Right lung (tissue), 5 donors: ENCODE data around the gene DAAM2. TPM values are rescaled to one million over a fixed set of nuclear protein-coding genes. Genes with fewer than 3 reads are reported as not detected.

Experiments used
- DNase-seq, 2 donors: peaks; one replicate each; pipeline ENCODE4 v3.0.0-alpha.2; 2013
- polyA plus RNA-seq, 5 donors: library from polyadenylated mRNA; unstranded; fragments of 120-200 nt; gene quantifications; one replicate each; pipeline versions ENCODE4 v1.2.1 to v1.2.3, GENCODE V29; 2013; ENCODE audit warnings: inconsistent platforms in 1 of 5, low replicate concordance in 1 of 5; ENCODE audit not compliant: insufficient read length in 5 of 5, insufficient read depth in 1 of 5

DAAM2 gene
- polyA plus RNA-seq, 5 donors = 28.5 to 45.1 (median 32.7) TPM

DNA sequence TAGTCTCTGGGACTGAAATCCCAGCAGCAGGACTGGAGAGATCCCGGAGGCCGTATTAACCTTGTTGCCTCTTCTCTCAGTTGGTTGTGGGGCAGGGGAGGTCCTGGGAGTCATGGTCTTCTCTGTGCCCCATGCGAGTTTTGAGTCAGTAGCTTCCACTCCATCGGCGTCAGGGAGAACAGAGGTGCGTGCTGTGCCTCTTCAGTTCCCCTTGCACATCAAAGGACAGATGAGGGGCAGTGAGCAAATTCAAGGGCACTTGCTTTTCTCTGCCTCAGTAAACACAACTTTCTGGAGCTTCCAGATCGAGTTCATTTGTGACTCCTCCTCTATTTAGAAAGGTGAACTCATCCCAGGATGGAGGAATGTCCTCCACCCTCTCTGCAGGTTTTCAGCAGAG, 93.5 kb downstream of the DAAM2 start:
- DNase-seq = no peak

DNA sequence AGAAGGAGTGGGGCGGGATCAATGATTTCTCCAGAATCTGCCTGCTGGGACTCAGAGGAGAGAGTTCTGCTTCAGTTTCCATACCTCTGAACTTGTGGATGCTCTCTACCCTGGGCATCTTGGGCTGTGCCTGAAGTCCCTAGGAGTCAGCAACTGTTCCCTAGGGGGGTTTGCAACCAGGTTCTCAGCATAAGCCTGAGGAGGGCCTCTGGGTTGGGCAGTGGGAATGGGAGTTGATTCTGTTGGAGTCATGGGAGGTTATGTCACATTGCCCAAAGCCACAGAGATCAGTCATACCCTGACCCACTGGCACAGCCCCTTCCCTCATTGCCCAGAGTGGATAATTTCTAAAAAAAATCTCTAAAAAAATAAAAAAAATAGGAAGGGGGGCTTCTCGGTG, 94.7 kb downstream of the DAAM2 start:
- no peak for DNase-seq

DNA sequence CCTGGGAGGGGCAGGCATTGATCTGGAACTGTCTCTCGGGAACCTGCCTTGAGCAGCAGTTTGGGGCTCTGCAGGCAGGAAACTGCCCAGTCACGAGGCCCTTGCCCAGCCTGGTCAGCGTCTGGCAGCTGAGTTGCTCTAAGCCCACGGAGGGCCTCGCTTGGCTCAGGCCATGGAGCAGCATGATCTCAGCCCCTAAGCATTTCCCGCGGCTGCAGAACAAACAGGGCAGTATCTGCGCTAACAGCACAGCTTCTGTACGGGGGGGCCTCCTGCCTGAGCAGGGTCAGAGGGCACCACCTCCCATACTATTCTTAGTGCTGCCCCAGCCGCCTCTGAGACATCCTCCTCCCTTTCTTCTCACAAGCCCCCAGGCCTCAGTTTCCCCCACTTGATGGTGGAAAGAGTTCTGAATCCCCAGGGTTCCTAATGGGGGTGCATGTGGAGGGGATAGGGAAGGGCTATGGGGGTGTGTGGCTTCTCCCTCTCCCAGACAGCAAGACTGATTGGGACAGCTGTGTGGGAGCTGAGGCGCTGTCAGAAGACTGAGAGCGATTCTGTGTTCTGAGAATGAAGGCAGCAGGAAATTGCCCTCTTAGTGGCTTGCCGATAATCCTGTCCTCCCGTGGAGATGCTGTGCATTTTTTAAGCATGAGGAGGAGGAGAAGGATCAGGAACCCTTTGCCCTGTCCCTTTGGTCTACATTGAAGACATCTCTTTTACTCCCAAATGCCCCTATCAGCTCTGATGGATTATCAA, 95.7 kb downstream of the DAAM2 start:
- peak; percentile 36 to 55 for DNase-seq

DNA sequence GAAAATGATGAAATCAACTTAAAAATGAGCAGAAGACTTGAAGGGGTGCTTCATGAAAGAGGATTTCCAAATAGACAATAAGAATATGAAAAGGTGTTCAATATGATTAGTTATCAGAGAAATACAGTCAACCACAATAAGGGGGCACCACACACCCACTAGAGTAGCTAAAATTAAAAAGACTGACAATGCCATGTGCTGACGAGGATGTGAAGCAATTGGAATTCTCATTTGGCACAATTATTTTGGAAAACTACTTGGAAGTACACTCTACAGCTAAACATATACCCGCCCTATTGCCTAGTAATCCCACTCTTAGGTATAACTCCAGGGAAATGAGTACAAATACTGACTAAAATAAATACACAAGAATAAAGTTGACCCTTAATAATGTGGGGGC, 97.1 kb downstream of the DAAM2 start:
- no peak for DNase-seq

DNA sequence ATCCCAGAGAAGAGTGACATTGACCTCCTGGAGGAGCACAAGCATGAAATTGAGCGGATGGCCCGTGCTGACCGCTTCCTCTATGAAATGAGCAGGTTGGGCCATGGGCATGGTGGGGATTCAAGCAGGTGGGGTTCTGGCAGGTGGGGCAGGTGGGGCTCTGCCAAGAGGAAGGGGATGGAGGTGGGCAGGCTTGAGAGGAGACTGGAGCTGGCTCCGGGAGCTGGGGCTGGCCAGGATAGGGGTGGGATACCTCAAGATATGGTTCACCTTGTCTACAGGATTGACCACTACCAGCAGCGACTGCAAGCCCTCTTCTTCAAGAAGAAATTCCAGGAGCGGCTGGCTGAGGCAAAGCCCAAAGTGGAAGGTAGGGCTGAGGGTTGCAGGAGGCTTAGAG, 99.2 kb downstream of the DAAM2 start:
- no peak for DNase-seq

DNA sequence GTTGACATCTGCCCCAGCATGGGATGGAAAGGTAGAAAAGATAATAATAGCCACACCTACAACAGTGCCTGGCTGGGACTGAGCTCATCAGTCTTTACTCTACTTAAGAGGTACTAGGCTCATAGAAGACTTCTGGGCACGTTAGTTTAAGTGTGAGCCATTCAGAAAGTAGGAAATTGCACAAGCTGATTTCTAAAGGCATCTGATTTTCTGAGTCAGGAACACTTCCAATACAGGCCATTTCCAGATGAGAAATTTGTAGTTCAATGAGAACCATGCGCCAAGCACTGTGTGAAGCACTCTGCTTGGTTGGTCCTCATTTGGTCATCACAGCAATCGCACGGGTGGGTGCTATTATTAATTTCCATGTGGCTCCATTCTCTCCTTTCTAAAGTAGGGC, 99.8 kb downstream of the DAAM2 start:
- no peak for DNase-seq

DNA sequence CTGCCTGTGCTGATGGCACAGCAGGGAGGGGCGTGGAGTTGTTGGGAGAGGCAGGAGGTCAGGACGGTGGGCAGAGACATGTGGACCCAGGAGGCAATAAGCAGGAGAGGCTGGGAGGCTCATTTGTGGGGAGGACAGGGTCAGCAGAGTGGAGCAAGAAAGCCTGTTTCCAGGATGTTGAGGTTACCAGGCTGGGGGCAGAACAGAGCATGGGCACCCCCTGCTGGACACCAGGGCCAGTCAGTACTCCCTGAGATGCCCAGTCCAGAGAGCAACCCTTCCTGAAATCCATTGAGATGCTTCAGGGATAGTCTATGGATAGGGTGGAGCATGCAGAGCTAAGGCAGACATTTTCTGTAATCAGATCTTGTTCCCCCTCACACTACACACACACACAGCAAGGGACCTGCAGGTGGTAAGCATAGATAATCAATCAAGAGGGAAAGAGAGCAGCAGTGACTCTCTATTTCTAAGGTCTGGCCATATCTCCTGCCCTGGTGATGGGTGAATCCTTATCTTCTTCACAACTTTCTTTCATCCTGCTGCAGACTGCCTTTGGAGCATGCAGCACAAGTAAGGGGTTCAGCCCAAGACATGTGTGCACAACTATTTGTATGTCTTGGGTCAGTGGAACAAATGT, 100.4 kb downstream of the DAAM2 start:
- peak; percentile 26 to 54 for DNase-seq

DNA sequence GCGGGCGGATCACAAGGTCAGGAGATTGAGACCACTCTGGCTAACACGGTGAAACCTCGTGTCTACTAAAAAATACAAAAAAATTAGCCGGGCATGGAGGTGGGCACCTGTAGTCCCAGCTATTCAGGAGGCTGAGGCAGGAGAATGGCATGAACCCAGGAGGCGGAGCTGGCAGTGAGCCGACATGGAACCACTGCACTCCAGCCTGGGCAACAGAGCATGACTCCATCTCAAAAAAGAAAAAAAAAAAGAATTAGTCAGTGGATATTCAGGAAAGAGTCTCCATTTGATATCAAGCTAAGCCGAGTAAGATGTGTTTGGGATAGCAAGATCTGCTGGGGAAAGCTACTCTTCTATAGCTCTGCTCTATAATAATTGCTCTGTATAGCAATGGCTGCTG, 101.1 kb downstream of the DAAM2 start:
- DNase-seq = no peak

DNA sequence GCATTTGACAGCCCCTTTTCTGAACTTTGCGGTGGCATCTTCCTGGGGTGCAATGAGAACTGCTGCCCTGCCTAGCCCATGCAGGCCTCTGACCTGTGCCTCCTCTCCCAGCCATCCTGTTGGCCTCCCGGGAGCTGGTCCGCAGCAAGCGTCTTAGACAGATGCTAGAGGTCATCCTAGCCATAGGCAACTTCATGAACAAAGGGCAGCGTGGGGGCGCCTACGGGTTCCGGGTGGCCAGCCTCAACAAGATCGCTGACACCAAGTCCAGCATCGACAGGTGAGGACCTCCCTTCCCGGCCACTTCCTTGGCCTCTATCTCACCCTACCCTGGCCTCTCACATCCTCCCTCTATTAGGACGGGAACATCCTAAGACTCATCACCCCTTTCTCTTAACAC, 104.5 kb downstream of the DAAM2 start:
- DNase-seq = no peak

DNA sequence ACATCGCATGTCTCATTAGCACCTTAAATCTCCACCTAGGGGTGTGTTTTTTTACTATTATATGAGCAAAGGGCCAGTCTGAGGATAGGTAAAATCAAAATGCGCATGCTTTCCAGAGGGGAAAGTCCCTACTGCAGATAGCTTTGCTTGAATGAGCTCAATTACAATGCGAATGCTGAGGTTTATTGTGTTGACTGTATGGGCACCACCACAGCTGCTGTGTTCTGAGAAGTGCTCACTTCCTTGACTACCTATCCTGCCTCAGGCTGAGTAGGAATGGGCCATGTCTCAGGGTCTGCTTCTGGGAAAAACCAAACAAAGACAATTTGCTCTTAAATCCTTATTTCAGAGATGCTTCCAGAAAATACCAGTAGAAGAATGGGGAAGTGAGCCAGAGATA, 105.5 kb downstream of the DAAM2 start:
- no peak for DNase-seq

DNA sequence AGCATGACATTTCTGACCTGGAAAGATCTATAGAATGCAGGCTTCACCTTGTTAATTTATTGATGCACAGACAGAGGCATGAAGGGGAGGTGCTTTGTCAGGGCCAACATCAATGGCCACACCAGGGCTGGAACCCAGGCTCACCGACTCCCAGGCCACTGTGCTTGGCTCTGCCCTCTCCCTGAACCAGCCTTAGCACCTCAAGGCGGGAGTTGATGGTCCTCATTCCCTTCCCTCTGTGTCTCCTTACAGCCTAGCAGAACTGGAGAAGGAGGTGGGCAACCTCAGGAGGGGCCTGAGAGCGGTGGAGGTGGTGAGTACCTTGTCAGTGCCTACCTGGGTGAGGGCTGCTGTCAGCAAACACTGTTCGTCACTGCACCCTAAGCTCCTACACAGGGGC, 106.4 kb downstream of the DAAM2 start:
- no peak for DNase-seq

DNA sequence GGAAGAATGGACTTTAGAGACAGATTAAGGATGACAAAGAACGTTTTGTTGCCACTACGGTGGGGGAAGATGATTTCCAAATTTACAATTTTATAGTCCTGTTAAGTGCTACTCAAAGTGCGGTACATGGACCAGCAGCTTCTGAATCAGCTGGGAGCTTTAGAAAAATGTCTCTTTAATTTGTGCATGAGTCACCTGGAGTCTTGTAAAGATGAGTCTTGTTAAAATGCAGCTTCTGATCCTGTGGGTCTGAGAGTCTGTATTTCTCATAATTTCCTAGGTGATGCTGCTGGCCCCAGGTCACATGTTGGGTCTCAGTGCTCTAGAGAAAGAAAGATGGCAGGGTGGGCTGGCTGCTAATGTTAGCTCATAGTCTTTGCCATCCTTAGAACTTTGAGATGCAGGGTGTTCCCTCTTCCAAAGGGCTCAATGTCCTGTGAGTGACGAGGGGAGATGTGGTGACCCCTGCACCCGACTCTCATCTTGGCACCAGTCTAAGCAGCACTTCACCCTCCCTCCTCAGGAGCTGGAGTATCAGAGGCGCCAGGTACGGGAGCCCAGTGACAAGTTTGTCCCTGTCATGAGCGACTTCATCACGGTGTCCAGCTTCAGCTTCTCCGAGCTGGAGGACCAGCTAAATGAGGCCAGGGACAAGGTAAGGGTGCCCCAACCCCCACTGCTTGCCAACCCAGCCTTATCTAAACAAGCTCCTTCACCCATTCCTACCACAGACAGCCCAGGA, 107.5 kb downstream of the DAAM2 start:
- DNase-seq = no peak

DNA sequence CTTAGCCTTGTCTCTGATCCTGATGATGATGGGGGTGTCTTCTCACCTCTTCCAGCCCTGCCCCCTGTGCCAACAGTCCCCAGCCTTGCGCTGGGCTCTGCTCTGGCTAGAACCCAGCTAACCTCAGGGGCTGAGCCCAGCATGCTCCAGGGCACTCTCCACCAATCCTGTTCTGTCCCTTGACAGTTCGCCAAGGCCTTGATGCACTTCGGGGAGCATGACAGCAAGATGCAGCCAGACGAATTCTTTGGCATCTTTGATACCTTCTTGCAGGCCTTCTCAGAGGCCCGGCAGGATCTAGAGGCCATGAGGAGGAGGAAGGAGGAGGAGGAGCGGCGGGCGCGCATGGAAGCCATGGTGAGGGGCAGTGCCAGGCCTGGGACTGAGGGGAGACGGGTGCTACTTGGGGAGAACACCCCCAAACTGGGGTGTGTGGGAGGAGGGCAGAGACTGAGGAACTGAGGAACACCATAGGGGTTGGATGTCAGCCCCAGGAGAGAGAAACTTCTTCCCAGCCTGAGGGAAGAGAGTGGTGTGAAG, 109.0 kb downstream of the DAAM2 start:
- no peak for DNase-seq

DNA sequence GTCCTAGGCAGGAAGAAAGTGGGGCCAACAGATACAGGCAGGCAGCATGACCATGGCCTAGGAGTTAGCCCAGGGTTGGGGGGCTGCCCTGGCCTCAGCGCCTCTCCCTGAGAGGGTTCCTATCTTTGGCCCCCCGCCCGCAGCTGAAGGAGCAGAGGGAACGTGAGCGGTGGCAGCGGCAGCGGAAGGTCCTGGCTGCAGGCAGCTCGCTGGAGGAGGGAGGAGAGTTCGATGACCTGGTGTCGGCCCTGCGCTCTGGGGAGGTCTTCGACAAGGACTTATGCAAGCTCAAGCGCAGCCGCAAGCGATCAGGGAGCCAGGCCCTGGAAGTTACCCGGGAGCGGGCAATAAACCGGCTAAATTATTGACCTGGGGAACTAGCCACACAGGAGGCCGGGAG, 109.5 kb downstream of the DAAM2 start:
- DNase-seq = no peak

DNA sequence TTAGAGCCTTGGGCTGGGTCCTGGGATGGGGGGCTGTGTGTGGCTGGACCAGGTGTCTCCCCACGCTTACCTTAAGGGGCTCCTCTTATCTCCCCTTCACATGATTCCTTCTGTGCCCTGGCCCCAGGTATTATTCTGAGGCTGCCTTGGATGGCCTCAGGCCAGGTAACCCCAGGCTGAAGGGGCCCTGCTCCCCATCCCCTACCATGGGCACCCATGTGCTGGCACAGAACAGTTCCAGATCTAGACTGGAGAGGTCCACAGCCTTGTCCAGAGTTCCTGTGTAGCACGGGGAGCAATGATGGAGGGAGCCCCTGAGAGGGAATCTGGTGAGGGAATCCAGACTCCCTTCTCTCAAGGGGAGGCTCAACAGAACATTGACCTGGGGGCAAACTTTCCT, 110.0 kb downstream of the DAAM2 start:
- no peak for DNase-seq

DNA sequence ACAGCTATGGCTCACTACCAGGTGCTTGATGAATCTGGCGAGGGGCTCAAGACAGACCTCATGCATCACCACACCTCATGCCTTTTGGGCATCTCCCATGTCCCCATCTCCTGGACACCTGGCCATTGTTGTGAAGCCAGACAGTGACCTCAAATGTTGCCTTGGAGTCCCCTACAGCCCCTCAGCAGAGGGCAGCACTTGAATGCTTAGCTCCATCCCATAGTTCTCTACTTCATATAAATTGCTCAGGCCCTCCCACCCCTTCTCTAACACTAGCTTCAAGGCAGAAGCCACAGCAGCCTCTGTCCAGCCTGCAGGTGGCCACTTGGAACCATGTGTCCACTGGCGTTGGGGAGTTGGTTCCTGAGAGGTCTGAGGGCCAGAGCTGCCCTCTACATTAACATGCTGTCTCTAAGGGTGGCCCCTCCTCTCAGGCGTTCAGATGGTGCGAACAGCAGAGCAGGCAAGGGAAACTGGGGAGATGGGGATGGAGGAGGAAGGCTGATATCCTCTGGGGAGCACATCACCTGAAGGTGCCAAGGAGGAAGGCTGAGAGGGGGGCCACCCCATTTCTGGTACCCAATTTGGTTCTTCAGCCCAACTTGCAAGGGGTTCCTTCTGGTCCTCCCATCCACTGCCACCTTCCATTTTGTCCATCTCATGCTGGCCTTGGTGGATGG, 110.8 kb downstream of the DAAM2 start:
- DNase-seq = no peak

DNA sequence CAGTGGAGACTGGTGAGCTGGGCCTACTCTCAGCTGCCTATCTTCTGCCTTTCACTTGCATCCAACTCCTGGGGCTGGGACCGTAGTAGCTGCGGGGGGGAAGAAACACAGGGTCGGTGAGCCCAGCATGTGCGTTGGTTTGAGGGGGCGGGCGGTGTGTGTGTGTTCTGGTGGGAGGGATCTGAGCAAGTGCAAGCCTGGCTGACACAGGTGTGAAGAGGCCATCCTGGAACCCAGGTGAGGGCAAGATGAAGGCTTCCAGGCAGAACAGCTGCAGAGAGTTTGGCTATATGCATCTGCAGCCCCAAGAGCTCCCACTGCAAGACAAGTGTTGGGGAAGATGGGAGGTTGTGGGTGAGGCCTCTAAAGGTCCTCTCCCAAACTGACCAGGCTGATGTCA, 111.5 kb downstream of the DAAM2 start:
- no peak for DNase-seq

DNA sequence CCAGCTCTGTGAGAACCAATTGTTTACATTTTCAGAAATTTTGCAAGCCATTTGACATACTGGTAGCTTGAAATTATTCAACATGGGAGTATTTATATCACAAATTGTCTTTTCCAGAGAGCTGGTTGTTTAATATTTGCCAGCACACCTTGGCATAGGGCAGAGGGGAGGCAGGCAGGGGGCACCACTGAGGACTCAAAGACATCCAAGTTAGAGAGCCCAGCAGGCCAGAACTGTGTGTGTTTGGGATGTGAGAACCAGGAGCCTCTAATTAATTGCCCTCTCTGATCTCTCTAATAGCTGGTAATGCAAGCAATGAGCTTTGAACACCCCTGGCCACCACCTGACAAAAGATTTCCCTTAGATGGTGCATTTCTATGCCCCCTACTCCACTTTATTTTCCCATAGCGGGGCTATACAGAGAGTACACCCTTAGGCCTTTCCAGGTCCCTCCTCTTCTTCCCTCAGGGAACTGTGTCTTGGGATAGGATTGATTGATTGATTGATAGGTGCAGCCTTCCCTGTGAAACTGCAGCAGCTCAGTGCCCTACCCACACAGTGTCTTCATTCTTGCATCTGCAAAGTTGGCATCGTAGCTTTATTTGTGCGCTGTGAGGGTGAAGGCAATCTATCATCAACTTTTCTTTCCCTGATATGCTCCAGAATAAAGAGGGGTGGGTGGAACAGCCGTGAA, 112.9 kb downstream of the DAAM2 start:
- DNase-seq = no peak

DNA sequence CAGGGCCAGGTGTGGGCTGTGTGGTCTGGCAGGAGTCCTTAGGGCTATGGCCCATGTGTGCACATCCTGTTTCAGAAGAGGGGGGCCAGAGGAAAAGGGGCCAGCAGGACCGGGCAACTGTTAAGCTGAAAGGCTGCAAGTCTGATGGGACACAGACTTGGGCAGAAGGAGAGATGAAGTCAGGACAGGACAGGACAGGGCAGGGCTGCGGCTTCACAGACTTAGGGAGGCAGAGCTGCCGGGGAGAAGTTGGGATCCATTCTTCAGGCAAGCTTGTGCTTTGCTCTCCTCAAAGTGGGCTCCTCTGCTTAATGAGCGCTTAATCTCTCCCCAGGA, 113.4 kb downstream of the DAAM2 start:
- DNase-seq = no peak

DNA sequence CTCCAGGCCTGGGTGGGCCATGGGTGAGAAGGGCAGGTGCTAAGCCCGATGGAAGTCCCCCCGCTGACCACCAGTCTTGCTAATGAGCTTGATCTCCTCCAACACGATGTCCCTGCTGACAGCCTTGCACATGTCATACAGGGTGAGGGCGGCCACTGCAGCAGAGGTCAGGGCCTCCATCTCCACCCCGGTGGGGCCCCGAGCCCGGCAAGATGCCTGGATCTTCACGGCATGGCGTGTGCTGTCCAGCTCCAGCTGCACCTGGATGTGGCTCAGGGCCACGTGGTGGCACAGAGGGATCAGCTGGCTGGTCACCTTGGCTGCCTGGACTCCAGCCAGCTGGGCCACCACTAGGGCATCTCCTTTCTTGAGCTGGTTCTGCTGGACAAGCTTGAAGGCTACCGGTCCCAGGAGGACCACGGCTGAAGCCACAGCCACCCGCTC, 114.2 kb downstream of the DAAM2 start:
- DNase-seq = no peak

DNA sequence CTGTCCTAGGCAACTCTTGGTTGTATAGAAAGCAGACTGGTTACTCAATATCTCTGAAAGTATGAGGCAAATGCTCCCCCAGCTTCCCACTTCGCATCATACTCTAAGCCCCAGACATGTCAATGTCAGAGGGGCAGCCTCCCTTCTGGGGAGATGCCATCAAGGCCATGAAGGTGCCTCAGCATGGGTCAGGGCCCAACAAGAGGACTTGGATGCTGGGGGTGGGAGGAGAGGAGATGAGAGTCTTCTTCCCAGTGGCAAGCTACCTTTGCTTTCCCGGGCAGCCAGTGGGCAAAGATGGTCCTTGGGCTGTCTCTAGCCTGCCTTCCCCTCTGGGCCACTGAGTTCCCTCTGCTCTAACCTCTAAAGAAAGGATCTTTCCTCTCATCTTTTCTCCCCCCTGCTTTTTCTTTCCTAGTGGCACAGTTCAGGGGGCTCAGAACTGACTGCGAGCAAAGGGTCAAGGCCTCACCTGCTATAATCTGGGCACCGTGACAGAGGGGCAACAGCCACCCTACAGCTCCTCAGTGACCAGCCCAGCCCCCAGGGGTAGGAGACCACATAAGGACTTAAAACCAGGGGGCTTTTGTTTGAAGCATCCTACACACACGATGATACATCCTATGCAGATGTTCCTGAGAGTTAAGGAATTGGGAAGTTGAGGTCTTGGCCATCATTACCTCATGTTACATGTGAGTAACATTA, 115.8 kb downstream of the DAAM2 start:
- no peak for DNase-seq
